ENCODE measurements around the gene TRPM8.
A peak's percentile ranks its signal among the peaks of the same experiment; 100 is the strongest.

Gene TRPM8

DNA sequence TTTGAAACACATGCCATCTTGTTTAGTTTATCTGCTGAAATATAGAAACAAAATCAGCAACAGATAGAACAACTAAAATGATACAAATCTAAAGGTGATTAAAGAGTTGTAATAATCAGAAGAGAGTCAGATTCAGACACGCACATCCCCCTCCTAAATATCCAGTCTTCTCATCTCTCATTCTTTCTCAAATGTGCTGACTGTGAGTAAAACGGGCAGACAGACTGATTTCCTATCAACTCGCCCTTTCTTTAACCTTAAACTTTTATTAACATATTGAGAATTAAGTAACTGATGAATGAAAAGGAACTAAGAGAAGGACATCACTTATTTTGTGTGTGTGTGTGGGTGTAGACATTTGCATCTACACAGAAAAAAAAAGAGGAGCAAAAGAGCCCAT is 98.7 kb downstream of the TRPM8 start:
- TF ChIP-seq, protein P1, sequence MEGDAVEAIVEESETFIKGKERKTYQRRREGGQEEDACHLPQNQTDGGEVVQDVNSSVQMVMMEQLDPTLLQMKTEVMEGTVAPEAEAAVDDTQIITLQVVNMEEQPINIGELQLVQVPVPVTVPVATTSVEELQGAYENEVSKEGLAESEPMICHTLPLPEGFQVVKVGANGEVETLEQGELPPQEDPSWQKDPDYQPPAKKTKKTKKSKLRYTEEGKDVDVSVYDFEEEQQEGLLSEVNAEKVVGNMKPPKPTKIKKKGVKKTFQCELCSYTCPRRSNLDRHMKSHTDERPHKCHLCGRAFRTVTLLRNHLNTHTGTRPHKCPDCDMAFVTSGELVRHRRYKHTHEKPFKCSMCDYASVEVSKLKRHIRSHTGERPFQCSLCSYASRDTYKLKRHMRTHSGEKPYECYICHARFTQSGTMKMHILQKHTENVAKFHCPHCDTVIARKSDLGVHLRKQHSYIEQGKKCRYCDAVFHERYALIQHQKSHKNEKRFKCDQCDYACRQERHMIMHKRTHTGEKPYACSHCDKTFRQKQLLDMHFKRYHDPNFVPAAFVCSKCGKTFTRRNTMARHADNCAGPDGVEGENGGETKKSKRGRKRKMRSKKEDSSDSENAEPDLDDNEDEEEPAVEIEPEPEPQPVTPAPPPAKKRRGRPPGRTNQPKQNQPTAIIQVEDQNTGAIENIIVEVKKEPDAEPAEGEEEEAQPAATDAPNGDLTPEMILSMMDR (IDR thresholded peaks at IDR 0.05; ENCODE audit: low read depth, low read length), result no peak
- no peak overlapping the region for H3K4me3 ChIP-seq (ENCODE audit: low read depth, low read length)

DNA sequence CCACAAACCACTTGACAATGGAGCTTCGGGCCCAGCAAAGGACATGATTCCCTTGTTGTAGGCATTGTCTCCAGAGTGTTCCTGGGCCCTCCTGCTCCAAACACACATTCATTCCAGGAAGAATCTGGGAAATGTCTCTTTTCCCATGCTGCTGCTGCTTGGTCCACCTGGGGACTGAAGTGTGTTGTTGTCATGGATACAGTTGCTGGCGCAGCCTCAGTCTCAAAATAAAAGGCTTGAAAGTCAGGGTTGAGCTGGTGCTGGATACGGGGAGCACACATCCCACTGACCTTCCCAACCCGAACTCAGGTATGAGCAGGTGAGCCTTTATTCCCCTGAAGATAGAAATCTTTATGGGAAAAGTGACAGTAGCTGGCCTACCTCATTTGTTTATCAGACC is 102.7 kb downstream of the TRPM8 start:
- H3K4me3 ChIP-seq (ENCODE audit: low read depth, low read length), result no peak overlapping the region
- TF ChIP-seq, protein P1 (IDR thresholded peaks at IDR 0.05; ENCODE audit: low read depth, low read length), result no peak

DNA sequence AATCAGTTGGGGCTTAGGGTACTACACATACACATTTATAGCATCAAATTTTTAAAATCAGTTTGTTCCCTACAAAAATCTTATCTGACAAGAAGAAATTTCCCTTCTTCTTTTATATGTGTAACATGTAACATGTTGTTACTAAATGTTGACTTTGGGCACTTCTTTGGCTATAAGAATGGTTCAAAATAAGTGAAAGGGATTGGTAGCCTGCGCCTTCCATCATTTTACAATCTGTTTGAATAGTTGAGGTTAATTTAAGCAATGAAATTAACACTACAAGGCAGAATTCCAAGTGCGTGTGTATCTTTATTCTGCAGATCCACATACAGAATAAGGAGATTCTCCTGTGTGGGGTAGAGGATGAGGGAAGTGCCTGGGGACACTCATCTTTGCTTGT is 103.2 kb downstream of the TRPM8 start:
- H3K4me3 ChIP-seq (ENCODE audit: low read depth, low read length), result no peak overlapping the region
- TF ChIP-seq, protein P1 (IDR thresholded peaks at IDR 0.05; ENCODE audit: low read depth, low read length), result no peak

DNA sequence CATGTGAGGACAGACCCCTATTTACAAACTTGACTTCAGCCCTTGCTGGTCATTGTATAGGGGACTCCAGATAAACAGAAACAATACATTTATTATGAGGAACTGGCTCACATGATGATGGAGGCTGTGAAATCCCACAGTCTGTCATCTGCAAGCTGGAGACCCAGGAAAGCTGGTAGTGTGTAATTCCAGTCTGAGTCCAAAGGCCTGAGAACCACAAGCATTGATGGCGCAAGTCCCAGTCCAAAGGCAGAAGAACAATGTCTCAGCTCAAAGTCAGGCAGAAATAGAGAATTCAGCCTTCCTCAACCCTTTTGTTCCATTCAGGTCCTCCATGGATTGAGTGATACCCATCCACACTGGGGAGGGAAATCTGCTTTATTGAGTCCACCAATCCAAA is 105.3 kb downstream of the TRPM8 start:
- TF ChIP-seq, protein P1 (IDR thresholded peaks at IDR 0.05; ENCODE audit: low read depth, low read length), result no peak
- no peak overlapping the region for H3K4me3 ChIP-seq (ENCODE audit: low read depth, low read length)

DNA sequence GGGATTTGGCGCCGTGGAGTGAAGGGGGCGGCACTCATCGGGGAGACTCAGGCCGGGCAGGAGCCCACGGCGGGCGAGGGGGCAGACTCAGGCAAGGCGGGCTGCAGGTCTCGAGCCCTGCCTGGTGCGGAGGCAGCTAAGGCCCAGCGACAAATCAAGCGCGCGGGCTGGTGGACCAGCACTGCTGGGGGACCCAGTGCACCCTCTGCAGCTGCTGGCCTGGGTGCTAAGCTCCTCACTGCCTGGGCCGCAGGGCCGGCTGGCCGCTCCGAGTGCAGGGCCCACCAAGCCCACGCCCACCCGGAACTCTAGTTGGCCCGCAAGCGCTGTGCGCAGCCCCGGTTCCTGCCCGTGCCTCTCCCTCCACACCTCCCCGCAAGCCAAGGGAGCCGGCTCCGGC is 107.1 kb downstream of the TRPM8 start:
- TF ChIP-seq, protein P1 (IDR thresholded peaks at IDR 0.05; ENCODE audit: low read depth, low read length), result no peak
- no peak overlapping the region for H3K4me3 ChIP-seq (ENCODE audit: low read depth, low read length)

DNA sequence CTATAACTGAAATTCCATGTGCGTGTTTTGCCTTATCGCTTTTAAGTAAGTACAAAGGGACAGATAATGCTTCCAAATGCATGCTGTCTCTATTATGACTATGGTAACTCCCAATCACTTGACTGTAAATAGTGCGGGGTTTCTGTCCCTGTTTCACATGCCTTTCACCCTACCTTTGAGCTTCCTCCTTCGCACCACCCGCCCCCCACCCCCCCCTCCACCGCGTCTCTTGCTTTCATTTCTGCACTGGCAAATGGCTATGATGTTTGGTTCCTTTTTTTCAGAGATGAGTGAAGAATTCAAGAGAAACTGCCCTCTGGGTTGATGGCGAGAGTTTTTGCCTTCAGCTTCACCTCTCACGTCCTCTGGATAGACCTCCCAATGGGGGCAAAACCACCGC is 108.3 kb downstream of the TRPM8 start:
- H3K4me3 ChIP-seq (ENCODE audit: low read depth, low read length), result peak overlapping the region; percentile 52

DNA sequence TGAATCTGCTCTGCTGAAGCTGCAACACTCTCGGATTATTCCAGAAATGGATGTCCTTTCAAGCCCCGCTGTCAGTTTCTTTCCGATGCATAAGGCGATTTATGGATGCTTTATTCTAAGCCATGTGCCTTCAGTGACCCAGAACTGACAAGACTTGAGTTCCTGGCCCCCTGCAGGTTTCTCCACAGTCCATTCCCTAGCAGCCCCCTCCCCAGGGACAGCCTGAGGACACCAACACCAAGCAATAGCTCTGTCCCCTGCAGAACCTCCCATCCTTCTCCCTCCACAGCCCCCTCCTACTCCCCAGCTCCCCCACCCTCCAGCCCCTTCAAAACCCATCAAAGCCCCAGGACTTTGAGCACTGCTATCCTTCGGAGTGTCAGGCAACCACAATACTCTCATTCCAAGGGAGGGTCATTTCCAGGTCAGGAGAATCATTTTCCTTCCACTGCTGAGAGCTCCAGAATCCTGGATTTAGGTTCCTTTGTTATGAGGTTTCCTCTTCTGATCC is 108.8 kb downstream of the TRPM8 start:
- TF ChIP-seq, protein P1 (IDR thresholded peaks at IDR 0.05; ENCODE audit: low read depth, low read length), result no peak
- peak overlapping the region; percentile 52 for H3K4me3 ChIP-seq (ENCODE audit: low read depth, low read length)

More for the DNA sequence above, 108.3 kb downstream of the TRPM8 start:
- TF ChIP-seq, protein P1 (IDR thresholded peaks at IDR 0.05; ENCODE audit: low read depth, low read length), result no peak
